Measurements from ENCODE around the gene TRPM2. TPM values are rescaled to one million over a fixed set of nuclear protein-coding genes. Genes with fewer than 3 reads are reported as not detected.

The TRPM2 gene
- total RNA-seq, 2 donors from 2014 or later: 1.6 to 2.7 TPM

- DNase-seq (ENCODE audit: low spot score): no peak
- 88% methylated on average over 17 of the region's 17 CpGs for WGBS
- Histone ChIP-seq H3K9me3 (no peaks in the 10 kb centered on the region), H3K4me3 (no peak overlapping the region), H3K36me3 (no peaks in the 10 kb centered on the region), H3K27me3 (replicated peaks; ENCODE audit: insufficient read depth) (no peaks in the 10 kb centered on the region), H3K27ac (no peak overlapping the region), H3K4me1 (replicated peaks) (peaks cover 10% of the 10 kb centered on the region)
- intact Hi-C loops (cut with DNase I): no loop called here
- TF ChIP-seq POLR2A (IDR thresholded peaks at IDR 0.05): no peak
- TF ChIP-seq POLR2AphosphoS5 (IDR thresholded peaks at IDR 0.05): no peak
- no peak for TF ChIP-seq CTCF (IDR thresholded peaks at IDR 0.05)
Observed at GRCh38 chr21:44344541-44345183, 8.8 kb upstream of the TRPM2 start.

GRCh38 chr21:44345495-44345894 is 7.9 kb upstream of the TRPM2 start:
- no peak overlapping the region for H3K4me3 ChIP-seq
- intact Hi-C loops (cut with DNase I): no loop called here
- H3K4me1 ChIP-seq (replicated peaks): peaks cover 10% of the 10 kb centered on the region
- 69% methylated on average over 11 of the region's 11 CpGs for WGBS
- H3K36me3 ChIP-seq: no peaks in the 10 kb centered on the region
- no peak overlapping the region for H3K27ac ChIP-seq
- no peaks in the 10 kb centered on the region for H3K27me3 ChIP-seq (replicated peaks; ENCODE audit: insufficient read depth)
- no peak for TF ChIP-seq POLR2A (IDR thresholded peaks at IDR 0.05)
- no peak for TF ChIP-seq POLR2AphosphoS5 (IDR thresholded peaks at IDR 0.05)
- TF ChIP-seq CTCF (IDR thresholded peaks at IDR 0.05): no peak
- no peaks in the 10 kb centered on the region for H3K9me3 ChIP-seq
- DNase-seq (ENCODE audit: low spot score): no peak

- Histone ChIP-seq H3K9me3 (no peaks in the 10 kb centered on the region), H3K27me3 (replicated peaks; ENCODE audit: insufficient read depth) (peaks cover 14% of the 10 kb centered on the region), H3K4me3 (no peak overlapping the region), H3K27ac (no peak overlapping the region), H3K36me3 (no peaks in the 10 kb centered on the region), H3K4me1 (replicated peaks) (peaks cover 10% of the 10 kb centered on the region)
- DNase-seq (ENCODE audit: low spot score): peak; percentile 60
- TF ChIP-seq POLR2A (IDR thresholded peaks at IDR 0.05): no peak
- no peak for TF ChIP-seq CTCF (IDR thresholded peaks at IDR 0.05)
- TF ChIP-seq POLR2AphosphoS5 (IDR thresholded peaks at IDR 0.05): peak; percentile 68
- intact Hi-C loops (cut with DNase I): no loop called here
- 26% methylated on average over 22 of the region's 22 CpGs for WGBS
Observed at GRCh38 chr21:44347911-44348451, 5.4 kb upstream of the TRPM2 start.

GRCh38 chr21:44348861-44349260 is 4.6 kb upstream of the TRPM2 start:
- TF ChIP-seq CTCF (IDR thresholded peaks at IDR 0.05) (no peak), POLR2A (IDR thresholded peaks at IDR 0.05) (no peak), POLR2AphosphoS5 (IDR thresholded peaks at IDR 0.05) (no peak)
- Histone ChIP-seq H3K36me3 (no peaks in the 10 kb centered on the region), H3K27me3 (replicated peaks; ENCODE audit: insufficient read depth) (peaks cover 14% of the 10 kb centered on the region), H3K9me3 (no peaks in the 10 kb centered on the region), H3K4me1 (replicated peaks) (peaks cover 10% of the 10 kb centered on the region), H3K4me3 (no peak overlapping the region), H3K27ac (no peak overlapping the region)
- no peak for DNase-seq (ENCODE audit: low spot score)
- intact Hi-C loops (cut with DNase I): no loop called here
- WGBS: 80% methylated on average over 18 of the region's 19 CpGs

GRCh38 chr21:44349416-44349846 is 4.0 kb upstream of the TRPM2 start:
- H3K36me3 ChIP-seq: no peaks in the 10 kb centered on the region
- intact Hi-C loops (cut with DNase I): no loop called here
- H3K9me3 ChIP-seq: no peaks in the 10 kb centered on the region
- no peak for DNase-seq (ENCODE audit: low spot score)
- no peak overlapping the region for H3K27ac ChIP-seq
- H3K4me3 ChIP-seq: no peak overlapping the region
- no peak for TF ChIP-seq POLR2A (IDR thresholded peaks at IDR 0.05)
- TF ChIP-seq POLR2AphosphoS5 (IDR thresholded peaks at IDR 0.05): no peak
- TF ChIP-seq CTCF (IDR thresholded peaks at IDR 0.05): no peak
- peaks cover 14% of the 10 kb centered on the region for H3K27me3 ChIP-seq (replicated peaks; ENCODE audit: insufficient read depth)
- 81% methylated on average over 12 of the region's 12 CpGs for WGBS
- H3K4me1 ChIP-seq (replicated peaks): peaks cover 10% of the 10 kb centered on the region

Data from prostate gland (tissue), 2 donors.